Osteocyte (in vitro differentiated cells): ENCODE results near the gene PCCB. TPM values are rescaled to one million over a fixed set of nuclear protein-coding genes. Genes with fewer than 3 reads are reported as not detected.

Experiments used
- DNase-seq: peaks from one replicate; pipeline ENCODE4 v3.0.0; 2021; ENCODE audit warnings: mixed read lengths; ENCODE audit not compliant: unreplicated experiment; ENCODE audit errors: extremely low spot score
- H3K27ac Mint-ChIP-seq: one replicate; pipeline ENCODE4 v1.8.0; 2021; ENCODE audit warnings: mild to moderate bottlenecking, mixed read lengths; ENCODE audit not compliant: unreplicated experiment
- H3K27me3 Mint-ChIP-seq: one replicate; pipeline ENCODE4 v1.8.0; 2021; ENCODE audit warnings: mixed read lengths; ENCODE audit not compliant: unreplicated experiment
- H3K36me3 Mint-ChIP-seq: one replicate; pipeline ENCODE4 v1.8.0; 2021; ENCODE audit warnings: mixed read lengths; ENCODE audit not compliant: unreplicated experiment
- H3K4me1 Mint-ChIP-seq: one replicate; pipeline ENCODE4 v1.8.0; 2021; ENCODE audit warnings: mixed read lengths; ENCODE audit not compliant: unreplicated experiment
- H3K4me3 Mint-ChIP-seq: one replicate; pipeline ENCODE4 v1.8.0; 2021; ENCODE audit warnings: mild to moderate bottlenecking, moderate library complexity, mixed read lengths; ENCODE audit not compliant: unreplicated experiment
- H3K9me3 Mint-ChIP-seq: one replicate; pipeline ENCODE4 v1.8.0; 2021; ENCODE audit warnings: mixed read lengths; ENCODE audit not compliant: unreplicated experiment
- total RNA-seq: library from RNA; stranded (reverse); gene quantifications from 2 replicates; pipeline ENCODE4 v1.2.1, GENCODE V29; 2021
- TF ChIP-seq, protein P1 (sequence below): fragments of 200-600 bp; sonication (generic); IDR thresholded peaks from 2 replicates; pipeline ENCODE4 v1.5.0; 2021; ENCODE audit warnings: antibody characterized with exemption, mild to moderate bottlenecking, moderate library complexity

The PCCB gene
- total RNA-seq, 1 donor from 2014 or later, result 37.4 TPM

DNA sequence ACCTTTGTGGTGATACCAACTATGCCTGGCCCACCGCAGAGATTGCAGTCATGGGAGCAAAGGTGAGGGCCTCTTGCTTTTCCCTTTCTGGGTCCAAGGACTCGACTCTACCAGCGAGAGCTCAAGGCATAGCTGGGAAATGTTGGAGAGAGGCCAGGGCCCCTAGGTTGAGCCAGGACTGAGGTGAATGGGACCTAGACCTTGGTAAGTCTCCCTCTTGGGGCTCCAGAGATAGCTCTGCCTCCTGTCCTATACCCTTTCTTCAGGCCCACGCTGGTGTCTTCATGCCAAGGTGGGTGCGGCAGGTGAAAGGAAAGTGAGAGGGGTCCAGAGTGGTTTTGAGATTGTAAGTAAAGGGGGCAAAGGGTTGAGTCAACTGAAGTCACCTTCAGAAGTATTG, 77.5 kb downstream of the PCCB start:
- Mint-ChIP-seq H3K27me3 (no peaks in the 10 kb centered on the region), H3K4me1 (peaks cover 2% of the 10 kb centered on the region), H3K36me3 (peaks cover 47% of the 10 kb centered on the region), H3K27ac (no peak overlapping the region), H3K4me3 (no peak overlapping the region), H3K9me3 (peaks cover 14% of the 10 kb centered on the region)
- TF ChIP-seq, protein P1, sequence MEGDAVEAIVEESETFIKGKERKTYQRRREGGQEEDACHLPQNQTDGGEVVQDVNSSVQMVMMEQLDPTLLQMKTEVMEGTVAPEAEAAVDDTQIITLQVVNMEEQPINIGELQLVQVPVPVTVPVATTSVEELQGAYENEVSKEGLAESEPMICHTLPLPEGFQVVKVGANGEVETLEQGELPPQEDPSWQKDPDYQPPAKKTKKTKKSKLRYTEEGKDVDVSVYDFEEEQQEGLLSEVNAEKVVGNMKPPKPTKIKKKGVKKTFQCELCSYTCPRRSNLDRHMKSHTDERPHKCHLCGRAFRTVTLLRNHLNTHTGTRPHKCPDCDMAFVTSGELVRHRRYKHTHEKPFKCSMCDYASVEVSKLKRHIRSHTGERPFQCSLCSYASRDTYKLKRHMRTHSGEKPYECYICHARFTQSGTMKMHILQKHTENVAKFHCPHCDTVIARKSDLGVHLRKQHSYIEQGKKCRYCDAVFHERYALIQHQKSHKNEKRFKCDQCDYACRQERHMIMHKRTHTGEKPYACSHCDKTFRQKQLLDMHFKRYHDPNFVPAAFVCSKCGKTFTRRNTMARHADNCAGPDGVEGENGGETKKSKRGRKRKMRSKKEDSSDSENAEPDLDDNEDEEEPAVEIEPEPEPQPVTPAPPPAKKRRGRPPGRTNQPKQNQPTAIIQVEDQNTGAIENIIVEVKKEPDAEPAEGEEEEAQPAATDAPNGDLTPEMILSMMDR, result no peak
- DNase-seq, result no peak

DNA sequence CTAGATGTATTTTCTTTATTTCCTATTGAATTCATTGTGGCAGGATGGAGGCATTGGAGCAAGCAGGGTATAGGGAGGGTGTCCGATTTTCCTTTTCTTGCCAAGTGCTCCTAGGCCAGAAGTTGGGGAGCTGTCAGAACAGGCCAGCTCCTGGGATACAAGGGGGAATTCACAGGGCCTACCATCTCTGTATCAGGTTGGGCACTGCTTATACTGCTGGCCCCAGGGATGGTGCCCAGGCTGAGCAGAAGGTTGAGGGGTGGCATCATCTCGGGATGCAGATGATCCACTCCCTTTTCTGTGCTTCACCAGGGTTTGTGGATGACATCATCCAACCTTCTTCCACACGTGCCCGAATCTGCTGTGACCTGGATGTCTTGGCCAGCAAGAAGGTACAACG, 79.5 kb downstream of the PCCB start:
- DNase-seq, result no peak
- H3K9me3 Mint-ChIP-seq, result peaks cover under 1% of the 10 kb centered on the region
- TF ChIP-seq, protein P1, result no peak
- H3K36me3 Mint-ChIP-seq, result peaks cover 47% of the 10 kb centered on the region
- H3K27me3 Mint-ChIP-seq, result no peaks in the 10 kb centered on the region
- H3K4me3 Mint-ChIP-seq, result no peak overlapping the region
- H3K4me1 Mint-ChIP-seq, result peaks cover 13% of the 10 kb centered on the region
- no peak overlapping the region for H3K27ac Mint-ChIP-seq

DNA sequence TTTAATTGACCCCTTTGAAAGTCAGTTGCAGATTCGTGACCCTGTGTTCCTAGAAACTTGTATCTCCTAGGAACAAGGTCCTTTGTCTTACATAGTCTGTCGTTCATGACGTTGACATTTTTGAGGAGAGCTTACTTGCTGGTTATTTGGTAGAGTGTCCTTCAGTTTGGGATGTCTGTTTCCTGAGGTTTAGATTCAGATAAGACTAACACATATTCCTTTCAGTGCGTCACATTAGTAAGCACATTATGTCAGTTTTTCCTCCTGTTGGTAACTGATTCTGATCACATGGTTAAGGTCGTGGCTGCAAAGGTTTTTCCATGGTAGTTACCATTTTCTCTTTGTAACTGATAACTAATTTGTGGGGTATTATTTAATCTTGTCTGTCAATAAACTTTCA, 80.8 kb downstream of the PCCB start:
- Mint-ChIP-seq H3K36me3 (peaks cover 46% of the 10 kb centered on the region), H3K9me3 (no peaks in the 10 kb centered on the region), H3K4me3 (no peak overlapping the region), H3K27ac (no peak overlapping the region), H3K27me3 (no peaks in the 10 kb centered on the region), H3K4me1 (peaks cover 13% of the 10 kb centered on the region)
- TF ChIP-seq, protein P1, result no peak
- DNase-seq, result no peak

DNA sequence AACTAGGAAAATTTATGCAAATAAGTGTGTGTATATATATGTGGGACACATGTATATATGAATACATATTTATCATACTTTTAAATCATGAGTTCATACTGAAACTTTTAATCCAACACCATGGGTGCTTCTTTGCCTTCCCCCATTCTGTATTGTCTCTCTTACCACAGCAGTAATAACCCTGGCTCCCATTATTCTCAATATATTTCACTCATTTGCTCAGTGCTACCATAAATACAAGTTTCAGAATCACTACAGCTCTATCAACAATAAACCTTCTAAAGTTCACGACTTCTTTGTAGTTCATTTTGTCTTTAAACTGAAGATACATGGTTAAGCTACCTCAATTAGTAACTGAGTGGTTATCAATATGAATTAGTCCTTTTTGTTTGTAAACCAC, 82.2 kb downstream of the PCCB start:
- Mint-ChIP-seq H3K4me1 (peaks cover 16% of the 10 kb centered on the region), H3K36me3 (peaks cover 44% of the 10 kb centered on the region), H3K27me3 (no peaks in the 10 kb centered on the region), H3K27ac (no peak overlapping the region), H3K9me3 (no peaks in the 10 kb centered on the region), H3K4me3 (no peak overlapping the region)
- no peak for DNase-seq
- TF ChIP-seq, protein P1, result no peak

DNA sequence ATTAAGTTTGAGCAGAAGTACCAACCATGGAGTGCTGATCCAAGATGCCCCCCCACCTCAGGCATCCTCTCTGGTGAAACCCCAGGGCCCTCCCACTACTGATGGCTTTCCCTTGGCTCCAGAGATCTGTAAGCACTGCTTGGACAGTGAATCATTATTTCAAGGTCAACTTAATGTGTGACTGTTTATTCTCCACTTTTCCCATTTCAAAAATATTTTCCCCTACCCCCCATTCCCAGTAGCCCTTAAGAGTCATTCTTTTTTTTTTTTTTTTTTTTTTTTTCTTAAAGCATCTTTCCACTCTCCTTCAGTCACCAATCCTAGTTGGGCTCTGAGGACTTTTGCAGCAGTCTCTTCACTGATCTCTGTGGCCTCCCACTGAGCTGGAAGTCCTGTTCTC, 82.6 kb downstream of the PCCB start:
- Mint-ChIP-seq H3K4me1 (peaks cover 16% of the 10 kb centered on the region), H3K27me3 (no peaks in the 10 kb centered on the region), H3K36me3 (peaks cover 49% of the 10 kb centered on the region), H3K27ac (peak overlapping the region; percentile 46), H3K4me3 (no peak overlapping the region), H3K9me3 (no peaks in the 10 kb centered on the region)
- TF ChIP-seq, protein P1, result no peak
- DNase-seq, result no peak
